GM23338 (cell line): ENCODE data around the gene PAN2.

Source experiments
- CREB1 ChIP-seq: fragments of 250-450 bp; sonication (Bioruptor Pico); IDR thresholded peaks from 2 replicates; pipeline ENCODE4 v1.5.0; 2020; ENCODE audit warnings: low read depth, mild to moderate bottlenecking, moderate library complexity
- ETS1 ChIP-seq: IDR thresholded peaks from 2 replicates; pipeline ENCODE4 v1.6.1; 2016; ENCODE audit warnings: antibody characterized with exemption
- EZH2 ChIP-seq: fragments of 200-600 bp; sonication (generic); IDR thresholded peaks from one replicate; pipeline ENCODE4 v1.8.0; 2017; ENCODE audit warnings: antibody characterized with exemption, mild to moderate bottlenecking, low read depth; ENCODE audit not compliant: unreplicated experiment
- EZH2phosphoT487 ChIP-seq: fragments of 200-600 bp; sonication (generic); IDR thresholded peaks from one replicate; pipeline ENCODE4 v1.8.1; 2018; ENCODE audit warnings: antibody characterized with exemption; ENCODE audit not compliant: unreplicated experiment
- JUNB ChIP-seq: IDR thresholded peaks from one replicate; pipeline ENCODE4 v1.6.1; 2016; ENCODE audit warnings: antibody characterized with exemption; ENCODE audit not compliant: unreplicated experiment
- NANOG ChIP-seq: IDR thresholded peaks from 2 replicates; pipeline ENCODE4 v1.6.1; 2016; ENCODE audit warnings: antibody characterized with exemption, borderline replicate concordance
- POLR2AphosphoS5 ChIP-seq: IDR thresholded peaks from 2 replicates; pipeline ENCODE4 v1.6.1; 2016; ENCODE audit warnings: antibody characterized with exemption, low read depth
- STAT1 ChIP-seq: IDR thresholded peaks from one replicate; pipeline ENCODE4 v1.6.1; 2016; ENCODE audit warnings: antibody characterized with exemption; ENCODE audit not compliant: unreplicated experiment
- TF ChIP-seq, protein P1 (sequence below), 2 experiments: fragments of 200-600 bp in 1 of 2; sonication (generic) in 1 of 2; conservative IDR thresholded peaks; 2 replicates each; pipeline versions ENCODE4 v1.5.1 to v1.6.1; 2016 to 2017; ENCODE audit warnings: antibody characterized with exemption in 2 of 2, low read depth in 2 of 2, mild to moderate bottlenecking in 2 of 2, moderate library complexity in 1 of 2
- TF ChIP-seq, protein P2 (sequence below): IDR thresholded peaks from one replicate; pipeline ENCODE4 v1.6.1; 2018; ENCODE audit warnings: antibody characterized with exemption; ENCODE audit not compliant: unreplicated experiment

DNA sequence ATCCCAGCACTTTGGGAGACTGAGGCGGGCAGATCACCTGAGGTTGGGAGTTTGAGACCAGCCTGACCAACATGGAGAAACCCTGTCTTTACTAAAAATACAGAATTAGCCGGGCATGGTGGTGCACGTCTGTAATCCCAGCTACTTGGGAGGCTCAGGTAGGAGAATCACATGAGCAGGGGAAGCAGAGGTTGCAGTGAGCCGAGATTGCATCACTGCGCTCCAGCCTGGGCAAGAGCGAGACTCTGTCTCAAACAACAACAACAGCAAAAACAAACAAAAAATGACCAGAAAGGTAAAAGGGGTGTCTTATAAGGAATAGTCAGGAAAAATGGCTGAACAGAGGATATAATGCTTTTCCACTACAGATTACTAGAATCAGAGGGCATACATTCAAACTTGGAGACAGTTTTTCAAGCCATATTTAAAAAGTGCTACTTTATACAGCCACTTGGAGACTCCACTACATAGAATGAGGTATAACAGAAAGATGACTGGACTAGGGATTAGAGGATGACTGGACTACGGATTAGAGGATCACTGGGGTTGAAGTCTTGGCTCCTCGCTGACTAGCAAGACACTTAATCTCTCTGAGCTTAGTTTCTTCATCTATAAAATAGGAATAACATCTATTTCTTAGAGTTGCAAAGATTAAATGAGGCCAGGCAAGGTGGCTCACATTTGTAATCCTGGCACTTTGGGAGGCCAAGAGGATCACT lies 28.8 kb downstream of the PAN2 start:
- TF ChIP-seq, protein P1, sequence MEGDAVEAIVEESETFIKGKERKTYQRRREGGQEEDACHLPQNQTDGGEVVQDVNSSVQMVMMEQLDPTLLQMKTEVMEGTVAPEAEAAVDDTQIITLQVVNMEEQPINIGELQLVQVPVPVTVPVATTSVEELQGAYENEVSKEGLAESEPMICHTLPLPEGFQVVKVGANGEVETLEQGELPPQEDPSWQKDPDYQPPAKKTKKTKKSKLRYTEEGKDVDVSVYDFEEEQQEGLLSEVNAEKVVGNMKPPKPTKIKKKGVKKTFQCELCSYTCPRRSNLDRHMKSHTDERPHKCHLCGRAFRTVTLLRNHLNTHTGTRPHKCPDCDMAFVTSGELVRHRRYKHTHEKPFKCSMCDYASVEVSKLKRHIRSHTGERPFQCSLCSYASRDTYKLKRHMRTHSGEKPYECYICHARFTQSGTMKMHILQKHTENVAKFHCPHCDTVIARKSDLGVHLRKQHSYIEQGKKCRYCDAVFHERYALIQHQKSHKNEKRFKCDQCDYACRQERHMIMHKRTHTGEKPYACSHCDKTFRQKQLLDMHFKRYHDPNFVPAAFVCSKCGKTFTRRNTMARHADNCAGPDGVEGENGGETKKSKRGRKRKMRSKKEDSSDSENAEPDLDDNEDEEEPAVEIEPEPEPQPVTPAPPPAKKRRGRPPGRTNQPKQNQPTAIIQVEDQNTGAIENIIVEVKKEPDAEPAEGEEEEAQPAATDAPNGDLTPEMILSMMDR (conservative IDR thresholded peaks at IDR 0.05; ENCODE audit: low read depth in 2 of 2): no peak
- TF ChIP-seq EZH2 (no peak), CREB1 (no peak), POLR2AphosphoS5 (no peak), ETS1 (no peak), EZH2phosphoT487 (no peak), NANOG (no peak), JUNB (no peak), STAT1 (no peak)
- TF ChIP-seq, protein P2, sequence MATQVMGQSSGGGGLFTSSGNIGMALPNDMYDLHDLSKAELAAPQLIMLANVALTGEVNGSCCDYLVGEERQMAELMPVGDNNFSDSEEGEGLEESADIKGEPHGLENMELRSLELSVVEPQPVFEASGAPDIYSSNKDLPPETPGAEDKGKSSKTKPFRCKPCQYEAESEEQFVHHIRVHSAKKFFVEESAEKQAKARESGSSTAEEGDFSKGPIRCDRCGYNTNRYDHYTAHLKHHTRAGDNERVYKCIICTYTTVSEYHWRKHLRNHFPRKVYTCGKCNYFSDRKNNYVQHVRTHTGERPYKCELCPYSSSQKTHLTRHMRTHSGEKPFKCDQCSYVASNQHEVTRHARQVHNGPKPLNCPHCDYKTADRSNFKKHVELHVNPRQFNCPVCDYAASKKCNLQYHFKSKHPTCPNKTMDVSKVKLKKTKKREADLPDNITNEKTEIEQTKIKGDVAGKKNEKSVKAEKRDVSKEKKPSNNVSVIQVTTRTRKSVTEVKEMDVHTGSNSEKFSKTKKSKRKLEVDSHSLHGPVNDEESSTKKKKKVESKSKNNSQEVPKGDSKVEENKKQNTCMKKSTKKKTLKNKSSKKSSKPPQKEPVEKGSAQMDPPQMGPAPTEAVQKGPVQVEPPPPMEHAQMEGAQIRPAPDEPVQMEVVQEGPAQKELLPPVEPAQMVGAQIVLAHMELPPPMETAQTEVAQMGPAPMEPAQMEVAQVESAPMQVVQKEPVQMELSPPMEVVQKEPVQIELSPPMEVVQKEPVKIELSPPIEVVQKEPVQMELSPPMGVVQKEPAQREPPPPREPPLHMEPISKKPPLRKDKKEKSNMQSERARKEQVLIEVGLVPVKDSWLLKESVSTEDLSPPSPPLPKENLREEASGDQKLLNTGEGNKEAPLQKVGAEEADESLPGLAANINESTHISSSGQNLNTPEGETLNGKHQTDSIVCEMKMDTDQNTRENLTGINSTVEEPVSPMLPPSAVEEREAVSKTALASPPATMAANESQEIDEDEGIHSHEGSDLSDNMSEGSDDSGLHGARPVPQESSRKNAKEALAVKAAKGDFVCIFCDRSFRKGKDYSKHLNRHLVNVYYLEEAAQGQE: no peak
